NCI-H187 (cell line): Measurements from ENCODE around the gene SMAD2.
"Not testable (repeated sequence)": the region's sequence is repeated elsewhere in the genome, so short reads cannot be mapped to it uniquely, and the experiment has no call there.

Source experiments
- DNase-seq, 2 experiments: peaks; one replicate each; lab custom pipeline; 2025; lab: John Stamatoyannopoulos, UW

Gene SMAD2

DNA sequence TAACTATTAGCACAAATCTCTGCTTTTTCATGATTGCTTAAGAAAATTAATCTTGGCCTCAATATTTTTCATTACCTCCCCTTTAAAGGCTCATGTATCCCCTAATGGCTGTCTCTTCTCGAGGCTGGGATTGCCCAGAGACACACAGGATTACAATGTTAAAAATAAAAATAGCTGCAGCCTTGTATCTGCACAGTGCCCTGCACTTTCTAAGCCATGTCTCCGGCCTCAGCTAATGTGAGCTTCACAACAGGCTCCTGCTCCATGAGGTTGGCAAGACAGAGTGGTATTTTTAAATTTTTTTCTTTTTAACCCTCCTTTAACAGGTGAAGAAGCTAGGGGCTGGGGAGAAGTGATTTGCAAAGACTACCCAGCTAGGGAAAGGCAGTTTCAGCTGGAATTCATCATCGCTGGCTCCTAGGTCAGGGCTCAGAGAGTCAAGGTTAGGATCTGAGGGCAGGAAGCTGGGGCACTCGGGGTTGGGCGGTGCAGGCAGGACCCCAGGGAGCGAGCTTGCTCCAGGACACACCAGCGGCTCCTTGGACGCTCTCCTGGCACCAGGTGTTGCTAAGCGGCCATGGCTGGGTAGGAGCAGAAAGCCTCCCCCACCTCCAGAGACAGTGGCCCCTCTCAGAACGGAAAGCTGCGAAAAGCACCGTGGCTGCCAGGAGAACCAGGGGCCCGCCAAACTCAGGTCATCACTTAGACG, 135.6 kb downstream of the SMAD2 start:
- DNase-seq, result no peak

DNA sequence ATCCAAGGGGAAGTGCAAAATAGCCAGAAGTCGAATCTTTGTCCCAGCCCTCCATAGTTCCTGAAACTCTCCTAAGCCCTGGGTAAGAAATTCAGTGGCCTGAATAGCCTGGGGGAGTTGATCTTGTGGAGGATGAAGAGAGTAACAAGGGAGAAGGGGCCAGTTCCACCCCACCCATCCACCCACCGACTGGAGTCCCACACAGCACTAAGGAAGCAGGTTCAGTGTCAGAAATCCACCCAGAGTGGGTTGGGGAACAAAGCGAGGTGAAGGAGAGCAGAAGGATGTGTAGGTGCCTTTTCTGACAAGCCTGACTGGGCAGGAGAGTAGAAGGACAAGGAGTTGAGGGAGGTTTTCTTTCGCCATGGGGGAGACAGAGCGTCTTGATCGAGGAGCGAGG, 136.8 kb downstream of the SMAD2 start:
- DNase-seq, result no peak

DNA sequence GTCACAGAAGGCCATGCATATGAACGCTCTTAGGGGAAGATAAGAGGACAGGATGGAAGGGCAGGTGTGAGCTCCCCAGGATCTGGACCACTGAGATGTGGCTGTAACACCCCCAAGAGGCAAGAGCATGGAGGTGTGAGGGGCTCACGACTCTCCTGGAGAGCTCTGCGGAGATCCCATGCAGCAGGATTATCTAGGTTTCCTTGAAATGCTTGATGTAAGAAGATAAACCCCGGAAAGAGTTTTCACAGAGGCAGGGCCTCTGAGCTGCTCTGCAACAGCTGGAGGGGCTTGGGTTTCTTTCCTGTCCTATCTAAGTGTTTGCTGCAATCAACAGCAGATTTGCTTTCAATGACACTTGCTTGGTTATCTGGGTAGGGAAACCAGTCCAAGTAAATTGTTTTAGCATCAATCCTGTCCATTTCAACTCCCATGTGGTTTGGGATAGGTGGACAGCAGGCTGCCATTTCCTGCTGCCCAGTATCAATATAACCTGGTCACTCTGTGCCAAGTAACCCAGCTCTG, 138.9 kb downstream of the SMAD2 start:
- DNase-seq, result no peak

DNA sequence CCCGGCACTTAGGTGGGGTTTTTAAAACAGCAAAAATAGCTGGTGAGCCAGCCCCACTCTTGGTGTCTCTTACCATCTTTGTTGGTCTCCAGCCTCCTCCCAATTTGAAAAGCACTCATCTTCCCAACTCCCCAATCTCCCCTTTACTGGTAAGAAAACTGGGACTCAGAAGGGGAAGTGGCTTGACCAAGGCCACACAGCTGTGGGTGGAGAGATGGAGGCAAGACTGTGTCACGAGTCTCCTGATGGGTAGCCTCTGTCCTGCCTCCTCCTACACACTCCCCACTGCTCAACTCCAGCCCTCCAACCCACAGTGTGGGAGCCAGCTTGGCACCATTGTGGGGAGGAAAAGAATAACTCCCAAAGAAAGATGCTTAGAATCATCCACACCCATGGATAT, 140.4 kb downstream of the SMAD2 start:
- no peak for DNase-seq

DNA sequence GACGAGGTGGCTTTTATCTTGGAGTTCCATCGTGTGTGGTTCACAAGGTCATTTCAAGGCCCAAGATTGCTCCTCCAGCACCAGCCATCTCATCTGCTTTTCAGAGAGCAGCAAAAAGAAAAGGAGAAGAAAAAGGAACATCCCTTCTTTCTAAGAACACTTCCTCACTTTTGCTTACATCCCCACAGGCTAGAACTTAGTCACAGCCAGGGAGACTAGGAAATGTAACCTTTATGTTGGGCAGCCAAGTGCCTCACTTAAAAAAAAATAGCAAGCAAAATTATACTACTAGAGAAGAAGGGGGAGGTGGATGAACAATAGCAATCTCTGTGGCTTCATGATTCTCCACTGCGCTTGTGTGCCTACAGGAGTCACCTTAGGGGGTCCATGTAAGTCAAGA, 141.8 kb downstream of the SMAD2 start:
- no peak for DNase-seq

DNA sequence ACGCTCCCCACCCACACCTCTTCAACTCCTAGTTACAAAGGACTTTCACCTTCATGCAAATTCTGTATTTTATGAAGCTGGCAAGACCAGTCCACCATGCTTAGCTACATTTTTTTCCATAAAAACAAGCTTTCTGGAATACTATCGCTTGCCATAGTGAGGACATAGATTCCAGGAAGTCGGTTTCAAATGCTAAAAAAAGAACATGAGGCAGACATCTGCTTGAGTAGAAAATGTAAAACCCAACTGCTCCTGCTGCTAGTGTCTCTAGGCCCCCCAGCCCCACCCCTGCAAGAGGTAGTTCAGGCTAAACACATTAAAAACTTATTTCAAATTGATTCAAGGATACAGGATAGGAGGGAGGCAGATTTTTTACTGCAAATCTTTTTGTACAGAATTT, 148.9 kb downstream of the SMAD2 start:
- DNase-seq, result no peak

DNA sequence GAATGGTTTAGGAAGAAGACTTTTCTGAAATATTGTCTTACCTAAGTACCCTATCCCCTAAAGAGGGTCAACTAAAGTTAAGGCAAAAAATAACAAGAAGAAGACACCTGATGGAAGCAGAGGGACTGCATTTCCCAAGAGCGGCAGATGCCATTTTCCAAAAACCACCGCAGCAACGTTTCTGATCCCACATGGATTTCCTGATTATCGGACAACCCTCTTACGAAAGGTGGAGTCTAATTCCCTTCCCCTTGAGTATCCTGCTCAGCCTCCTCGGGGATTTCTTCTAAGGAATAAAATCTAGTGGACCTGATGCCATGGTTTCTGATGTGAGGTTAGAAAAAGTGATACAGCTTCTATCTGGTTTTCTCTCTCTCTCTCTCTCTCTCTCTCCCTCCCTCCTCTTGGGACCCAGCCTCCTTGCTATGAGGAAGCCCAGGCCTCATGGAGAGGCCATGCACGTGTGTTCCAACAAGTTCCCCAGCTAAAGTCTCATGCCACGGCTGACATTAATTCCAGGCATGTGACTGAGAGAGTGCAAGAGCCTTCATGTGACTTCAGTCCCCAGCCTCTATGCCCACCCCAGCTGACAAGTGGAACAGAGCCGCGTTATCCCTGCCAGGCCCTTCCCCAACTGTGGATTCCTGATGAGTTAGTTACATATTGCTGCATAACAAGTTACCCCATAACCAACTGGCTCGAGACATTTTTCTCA, 150.3 kb downstream of the SMAD2 start:
- DNase-seq, result no peak

DNA sequence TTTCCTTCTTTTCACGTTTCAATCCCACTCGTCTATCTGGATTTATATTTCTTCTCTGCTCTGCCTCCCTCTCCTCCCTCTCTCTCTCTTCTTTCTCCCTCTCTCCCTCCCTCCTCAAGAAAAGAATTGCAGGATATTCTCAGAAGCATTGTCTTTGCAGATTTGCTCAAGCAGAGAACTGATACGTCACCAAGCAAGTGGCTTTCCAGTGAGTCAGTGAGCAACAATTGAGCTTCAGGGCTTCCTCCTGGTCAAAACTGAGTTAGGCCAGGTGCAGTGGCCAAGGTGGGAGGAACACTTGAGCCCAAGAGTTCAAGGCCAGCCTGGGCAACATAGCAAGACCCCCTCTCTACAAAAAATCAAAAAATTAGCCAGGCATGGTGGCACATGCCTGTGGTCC, 151.1 kb downstream of the SMAD2 start:
- no peak for DNase-seq

DNA sequence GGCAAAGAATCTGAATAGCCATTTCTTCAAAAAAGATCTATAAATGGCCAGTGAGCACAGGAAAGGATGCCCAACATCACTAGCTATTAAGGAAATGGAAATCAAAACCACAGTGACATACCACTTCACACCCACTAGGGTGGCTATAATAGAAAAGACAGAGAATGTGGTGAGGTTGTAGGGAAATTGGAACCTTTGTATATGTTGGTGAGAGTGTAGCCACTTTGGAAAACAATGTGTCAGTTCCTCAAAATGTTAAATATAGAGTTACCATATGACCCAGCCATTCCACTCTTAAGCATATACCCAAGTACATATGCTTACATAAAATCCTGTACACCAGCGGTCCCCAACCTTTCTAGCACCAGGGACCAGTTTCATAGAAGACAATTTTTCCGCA, 152.8 kb downstream of the SMAD2 start:
- no peak for DNase-seq

DNA sequence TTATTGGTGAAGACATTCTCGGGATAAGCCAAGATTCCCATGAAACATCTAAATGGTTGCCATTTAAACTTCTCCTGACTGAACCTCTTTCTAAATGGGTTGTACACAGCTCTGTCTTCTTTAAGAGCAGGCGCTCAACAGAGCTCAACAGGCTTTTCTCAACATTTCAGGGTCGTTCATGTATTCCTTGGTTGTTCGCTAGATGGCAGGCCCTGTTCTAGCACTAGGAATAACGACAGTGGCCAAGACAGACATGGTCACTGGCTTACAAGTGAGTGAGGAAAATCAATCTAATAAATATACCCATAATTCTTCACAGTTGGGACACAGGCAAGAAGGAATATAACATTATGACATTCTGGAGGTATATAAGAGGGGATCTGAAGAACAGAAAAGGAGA, 154.5 kb downstream of the SMAD2 start:
- DNase-seq, result no peak

DNA sequence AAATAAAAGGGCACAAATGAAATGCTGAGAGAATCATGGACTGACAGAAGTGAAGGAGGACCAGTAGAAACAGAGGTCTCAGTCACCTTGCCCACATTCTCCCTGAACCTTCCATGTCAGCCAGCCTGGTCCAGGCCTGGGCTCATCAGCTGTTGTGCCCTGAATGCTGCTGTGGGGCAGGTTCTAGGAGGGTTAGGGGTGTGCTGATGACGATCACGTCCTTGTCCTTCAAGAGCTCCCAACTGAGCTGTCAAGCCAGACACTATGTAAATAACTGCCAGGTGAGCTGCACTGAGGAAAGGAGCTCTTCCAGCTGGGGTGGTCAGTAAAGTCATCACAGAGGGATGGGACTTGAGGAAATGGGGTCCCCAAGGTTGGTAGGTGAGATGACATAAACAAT, 156.5 kb downstream of the SMAD2 start:
- no peak for DNase-seq

DNA sequence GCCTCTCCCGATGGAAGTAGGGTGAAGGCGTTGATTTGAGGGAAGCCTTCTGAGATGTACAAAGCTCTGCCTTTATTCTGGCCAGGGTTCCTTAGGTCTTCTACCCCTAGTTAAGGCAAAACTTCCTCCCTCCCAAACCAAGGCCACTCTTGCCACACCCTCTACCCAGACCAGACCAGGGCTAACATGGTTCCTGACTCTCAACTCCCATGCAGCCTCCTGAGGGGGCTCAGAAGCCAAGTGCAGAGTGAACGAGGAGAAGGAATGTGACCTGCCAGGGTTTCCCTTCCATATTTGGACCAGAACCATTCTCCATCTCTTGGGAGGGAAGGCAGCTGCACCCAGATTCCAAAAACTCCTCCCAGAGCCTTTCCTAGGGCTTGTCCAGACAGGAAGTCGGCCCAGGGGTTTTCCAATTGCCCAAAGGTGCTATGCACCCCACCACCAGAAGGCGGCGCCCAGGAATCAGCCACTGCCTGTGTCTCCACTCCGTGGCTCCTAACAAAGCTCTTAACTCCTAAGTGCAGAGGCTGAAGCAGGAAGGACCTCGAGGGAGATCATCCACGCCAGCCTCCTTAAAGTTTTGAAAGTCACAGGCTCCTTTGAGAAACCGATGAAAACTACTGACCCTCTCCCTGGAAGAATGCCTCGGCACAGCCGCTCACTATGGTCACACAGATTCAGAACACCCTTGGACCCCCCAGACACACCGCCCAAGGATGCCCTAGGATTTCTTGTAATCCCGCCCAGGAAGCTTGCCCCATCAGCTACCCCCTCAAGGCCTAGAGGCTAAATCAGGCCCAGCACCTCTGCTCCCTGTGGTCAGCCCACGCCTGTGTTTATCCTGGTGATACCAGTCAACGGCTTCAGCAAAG, 157.8 kb downstream of the SMAD2 start:
- peak; percentile 5 to 18 for DNase-seq

DNA sequence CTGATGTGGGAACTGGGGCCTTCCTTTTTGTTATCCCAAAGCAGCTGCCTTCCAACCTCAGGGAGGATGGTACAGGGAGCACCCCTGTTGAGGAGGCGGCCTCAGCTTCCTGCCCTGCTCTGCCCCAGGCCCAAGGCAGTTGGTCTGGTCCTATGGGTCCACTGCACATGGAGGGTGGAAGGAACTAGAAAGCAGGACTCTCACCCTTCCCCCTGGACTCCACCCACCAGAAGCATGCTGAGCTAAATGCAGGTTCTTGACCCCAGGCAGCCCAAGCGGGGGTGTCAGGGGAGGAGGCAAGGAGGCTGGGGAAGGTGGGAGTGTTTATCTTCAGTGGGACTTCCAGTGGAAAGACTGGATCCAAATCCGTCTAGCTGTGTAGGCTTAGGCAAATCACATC, 158.5 kb downstream of the SMAD2 start:
- DNase-seq, result no peak

DNA sequence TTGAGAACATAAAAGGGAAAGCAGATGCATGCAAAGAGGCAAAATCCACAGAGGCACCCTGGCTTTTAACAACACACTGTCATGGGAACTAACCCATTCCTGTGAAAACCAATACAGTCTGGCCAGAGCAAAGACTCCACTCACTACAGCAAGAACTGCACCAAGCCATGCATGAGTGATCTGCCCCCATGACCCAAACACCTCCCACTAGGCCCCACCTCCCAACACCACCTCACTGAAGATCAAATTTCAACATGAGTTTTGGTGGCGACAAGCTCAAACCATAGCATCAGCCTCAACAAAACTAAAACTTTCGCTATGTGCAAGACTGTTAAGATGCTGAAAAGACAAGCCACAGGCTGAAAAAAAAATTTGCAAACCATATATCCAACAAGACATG, 162.8 kb downstream of the SMAD2 start:
- DNase-seq, result no peak

DNA sequence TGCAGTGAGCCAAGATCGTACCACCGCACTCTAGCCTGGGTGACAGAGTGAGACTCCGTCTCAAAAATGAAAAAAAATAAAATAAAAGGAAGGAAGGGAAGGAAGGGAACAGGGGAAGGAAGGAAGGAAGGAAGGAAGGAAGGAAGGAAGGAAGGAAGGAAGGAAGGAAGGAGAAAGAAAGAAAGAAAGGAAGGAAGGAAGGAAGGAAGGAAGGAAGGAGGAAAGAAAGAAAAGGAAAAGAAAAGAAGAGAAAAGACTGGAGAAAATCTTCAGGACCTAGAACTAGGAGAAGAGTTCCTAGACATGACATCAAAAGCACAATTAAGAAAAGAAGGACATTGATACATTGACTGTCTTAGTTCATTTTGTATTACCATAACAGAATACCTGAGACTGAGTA, 163.3 kb downstream of the SMAD2 start:
- not testable (repeated sequence) for DNase-seq
